GM12801 (cell line): ENCODE measurements around the gene MOB1A.

Experiments used
- TF ChIP-seq, protein P1 (sequence below): IDR thresholded peaks from one replicate; pipeline ENCODE4 v1.5.1; 2011; ENCODE audit warnings: control low read depth; ENCODE audit not compliant: insufficient read length; ENCODE audit errors: extremely low read depth

MOB1A gene

DNA sequence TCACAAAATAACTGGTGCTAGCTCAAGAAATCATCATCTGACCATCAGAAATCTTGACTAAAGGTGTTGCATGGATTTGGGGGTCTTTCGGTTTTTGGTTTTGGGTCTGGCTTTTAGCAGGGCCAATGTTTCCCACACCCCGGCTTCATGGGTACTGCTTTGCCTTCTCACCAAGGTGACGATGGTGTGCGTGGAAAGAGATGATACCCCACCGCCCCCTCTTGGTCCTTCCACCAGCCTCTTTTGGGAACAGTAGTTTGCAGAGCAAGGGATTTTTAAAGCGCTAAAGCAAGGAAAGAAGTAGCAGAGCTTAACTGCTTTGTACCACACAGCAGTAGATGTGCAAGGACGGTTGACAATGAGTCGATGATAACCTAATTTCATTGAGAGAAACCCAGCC, 73.3 kb downstream of the MOB1A start:
- TF ChIP-seq, protein P1, sequence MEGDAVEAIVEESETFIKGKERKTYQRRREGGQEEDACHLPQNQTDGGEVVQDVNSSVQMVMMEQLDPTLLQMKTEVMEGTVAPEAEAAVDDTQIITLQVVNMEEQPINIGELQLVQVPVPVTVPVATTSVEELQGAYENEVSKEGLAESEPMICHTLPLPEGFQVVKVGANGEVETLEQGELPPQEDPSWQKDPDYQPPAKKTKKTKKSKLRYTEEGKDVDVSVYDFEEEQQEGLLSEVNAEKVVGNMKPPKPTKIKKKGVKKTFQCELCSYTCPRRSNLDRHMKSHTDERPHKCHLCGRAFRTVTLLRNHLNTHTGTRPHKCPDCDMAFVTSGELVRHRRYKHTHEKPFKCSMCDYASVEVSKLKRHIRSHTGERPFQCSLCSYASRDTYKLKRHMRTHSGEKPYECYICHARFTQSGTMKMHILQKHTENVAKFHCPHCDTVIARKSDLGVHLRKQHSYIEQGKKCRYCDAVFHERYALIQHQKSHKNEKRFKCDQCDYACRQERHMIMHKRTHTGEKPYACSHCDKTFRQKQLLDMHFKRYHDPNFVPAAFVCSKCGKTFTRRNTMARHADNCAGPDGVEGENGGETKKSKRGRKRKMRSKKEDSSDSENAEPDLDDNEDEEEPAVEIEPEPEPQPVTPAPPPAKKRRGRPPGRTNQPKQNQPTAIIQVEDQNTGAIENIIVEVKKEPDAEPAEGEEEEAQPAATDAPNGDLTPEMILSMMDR = no peak

DNA sequence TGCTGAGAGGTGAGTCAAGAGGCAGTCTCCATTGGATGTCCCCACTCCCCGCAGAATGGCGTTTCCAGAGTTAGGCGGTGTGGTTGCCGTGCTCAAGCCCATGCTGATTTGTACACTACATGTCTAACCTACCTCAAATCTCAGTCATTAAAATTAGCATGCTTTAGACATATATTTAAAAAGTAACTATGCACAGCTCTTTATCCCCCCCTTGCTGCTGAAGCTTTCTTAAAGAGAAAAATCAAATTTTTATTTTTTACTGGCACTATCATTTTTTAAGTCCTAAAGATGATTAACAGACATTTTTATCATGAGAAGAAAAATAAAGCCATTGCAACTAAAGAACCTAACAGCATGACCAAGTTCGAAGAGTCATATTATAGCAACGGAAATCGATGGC, 73.8 kb downstream of the MOB1A start:
- TF ChIP-seq, protein P1 = no peak

DNA sequence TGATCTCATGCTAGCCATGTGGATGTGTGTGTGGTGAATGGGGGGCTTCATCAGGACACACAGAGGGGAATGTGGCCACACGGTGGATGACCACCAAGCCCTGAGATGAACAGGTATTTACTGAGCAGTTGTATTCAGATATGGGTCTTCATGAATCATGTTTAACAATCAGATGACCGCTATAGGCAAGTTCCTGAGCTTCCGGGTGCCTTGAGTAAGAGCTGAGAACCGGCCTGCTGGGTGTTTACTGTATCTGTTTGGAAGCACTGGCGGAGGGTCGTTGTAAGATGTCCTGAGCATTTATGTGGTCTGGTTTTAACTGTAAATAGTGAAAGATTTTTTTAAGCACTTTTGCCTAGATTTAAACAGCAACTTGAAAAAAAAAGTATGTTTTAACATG, 74.9 kb downstream of the MOB1A start:
- TF ChIP-seq, protein P1 = no peak
